HUDEP-2 (cell line): Measurements from ENCODE around the gene CDK17.
"Not testable (repeated sequence)": the region's sequence is repeated elsewhere in the genome, so short reads cannot be mapped to it uniquely, and the experiment has no call there.

Experiments used
- DNase-seq, 76 experiments: peaks; one replicate each; lab custom pipeline; 2025; ENCODE audit not compliant: unreplicated experiment in 76 of 76; lab: John Stamatoyannopoulos, UW

The CDK17 gene

DNA sequence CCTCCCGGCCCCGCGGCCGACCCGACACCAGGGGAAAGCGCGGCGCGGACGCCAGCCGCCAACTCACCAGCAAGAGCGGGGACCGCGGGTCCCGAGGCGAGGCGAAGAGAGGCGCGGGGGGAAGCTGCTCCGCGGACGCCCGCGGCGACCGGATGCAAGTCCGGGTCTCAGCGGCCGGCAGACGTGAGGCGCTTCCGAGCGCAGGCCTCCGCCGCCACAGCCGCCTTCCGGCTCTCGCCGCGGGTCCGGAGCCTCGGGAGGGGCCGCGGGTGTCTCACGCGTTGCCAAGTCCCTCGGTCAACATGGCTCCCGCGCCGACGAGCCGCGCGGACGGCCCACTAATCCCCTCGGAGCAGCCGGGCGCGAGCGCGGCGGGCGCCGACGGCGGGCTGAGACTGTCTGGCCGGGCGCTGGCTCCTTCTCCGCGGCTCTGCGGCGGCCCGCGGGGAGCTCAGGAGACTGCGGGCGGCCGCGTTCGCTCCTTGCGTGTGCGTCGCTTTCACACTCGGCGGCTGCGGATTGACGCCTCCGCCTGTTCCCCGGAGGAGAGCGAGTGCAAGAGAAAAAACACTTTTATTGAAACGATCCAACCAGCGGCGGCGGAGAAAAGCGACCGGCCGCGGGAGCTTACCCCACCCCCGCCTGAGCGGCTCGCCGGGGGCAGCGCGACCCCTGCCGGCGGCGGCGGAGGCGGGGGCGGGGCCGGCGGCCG, at the start of gene CDK17:
Gene CDK17 (minus strand): TSS at position 521 of the 712 bp plus-strand sequence. CDS start 65,603 bp downstream, outside the sequence.
- DNase-seq, result peak in 73 of 76 experiments; percentile 17 to 84 (median 65)

- no peak for DNase-seq
Measured at GRCh38 chr12:96448300-96448699, 48.1 kb upstream of the CDK17 start.

DNA sequence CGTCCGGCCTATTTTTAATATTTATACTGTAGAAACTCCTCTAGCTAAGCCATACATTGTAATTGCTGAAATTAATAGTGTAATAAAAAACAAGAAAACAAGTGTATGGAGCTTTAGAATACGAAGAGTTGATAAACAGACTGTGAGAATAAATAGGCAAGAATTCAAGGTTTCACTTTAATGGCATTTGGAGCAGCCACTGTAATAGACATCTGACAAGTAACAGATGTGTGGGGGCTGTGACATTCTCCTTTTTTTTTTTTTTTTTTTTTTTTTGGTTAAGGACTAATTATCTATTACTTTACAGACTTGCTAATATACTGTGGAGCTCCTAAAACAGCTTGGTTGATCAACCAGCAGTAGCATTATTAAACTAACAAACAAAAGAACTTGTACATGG, 47.0 kb upstream of the CDK17 start:
- DNase-seq, result no peak

- DNase-seq, result peak in 9 of 76 experiments; percentile 0 to 31 (median 4)
Measured at GRCh38 chr12:96445691-96446583, 45.7 kb upstream of the CDK17 start.

GRCh38 chr12:96444399-96444798, 44.2 kb upstream of the CDK17 start:
- DNase-seq, result no peak

DNA sequence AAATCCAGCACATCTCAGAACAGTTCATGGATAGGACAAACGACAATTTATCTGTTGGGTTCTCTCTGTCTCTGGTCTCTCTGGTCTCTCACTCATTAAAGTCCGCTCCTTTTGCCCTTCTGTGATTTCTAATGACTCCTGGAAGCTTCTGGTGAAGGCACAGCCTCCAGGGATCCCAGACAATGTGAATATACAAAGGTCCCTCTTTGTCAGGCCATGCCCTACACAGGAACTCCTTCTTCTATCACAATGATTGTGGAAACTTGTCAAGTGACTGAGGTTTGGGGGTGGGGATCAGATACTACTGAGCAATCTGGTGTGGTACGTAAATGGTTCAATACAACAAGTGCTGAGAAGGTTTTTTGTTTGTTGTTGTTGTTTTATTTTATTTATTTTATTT, 42.7 kb upstream of the CDK17 start:
- no peak for DNase-seq

- no peak for DNase-seq
Measured at GRCh38 chr12:96441816-96442215, 41.6 kb upstream of the CDK17 start.

DNA sequence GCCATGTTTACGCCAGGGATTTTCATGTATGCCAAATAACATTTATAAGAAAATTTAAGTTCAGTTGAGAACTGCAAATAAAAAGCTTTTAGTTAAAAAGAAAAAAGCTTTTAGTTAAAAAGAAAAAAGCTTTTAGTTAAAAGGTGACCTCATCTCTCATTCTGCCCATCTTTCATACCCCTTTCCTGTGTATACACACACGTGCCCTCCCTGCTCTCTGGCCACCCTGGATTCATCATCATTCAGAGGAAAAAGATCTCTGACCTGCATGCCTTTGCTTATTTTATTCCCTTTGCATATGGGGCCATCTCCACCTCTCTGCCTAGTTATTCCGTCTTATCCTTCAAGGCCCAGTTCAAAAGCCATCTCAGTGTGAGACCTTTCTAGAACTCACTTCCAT, 38.1 kb upstream of the CDK17 start:
- DNase-seq, result no peak

DNA sequence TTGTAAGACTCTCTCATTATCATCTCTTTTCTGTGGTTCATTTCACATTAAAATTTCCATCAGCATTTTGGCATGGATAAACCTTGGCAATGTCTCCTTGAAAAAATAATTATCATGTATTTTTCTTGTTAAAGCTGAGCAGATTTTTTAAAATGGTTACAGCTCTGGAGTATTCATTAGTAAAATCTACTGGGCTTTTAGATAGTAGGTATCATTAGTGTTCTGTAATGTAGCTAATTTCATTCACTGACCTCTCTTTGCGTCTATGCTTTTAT, 36.9 kb upstream of the CDK17 start:
- no peak for DNase-seq

DNA sequence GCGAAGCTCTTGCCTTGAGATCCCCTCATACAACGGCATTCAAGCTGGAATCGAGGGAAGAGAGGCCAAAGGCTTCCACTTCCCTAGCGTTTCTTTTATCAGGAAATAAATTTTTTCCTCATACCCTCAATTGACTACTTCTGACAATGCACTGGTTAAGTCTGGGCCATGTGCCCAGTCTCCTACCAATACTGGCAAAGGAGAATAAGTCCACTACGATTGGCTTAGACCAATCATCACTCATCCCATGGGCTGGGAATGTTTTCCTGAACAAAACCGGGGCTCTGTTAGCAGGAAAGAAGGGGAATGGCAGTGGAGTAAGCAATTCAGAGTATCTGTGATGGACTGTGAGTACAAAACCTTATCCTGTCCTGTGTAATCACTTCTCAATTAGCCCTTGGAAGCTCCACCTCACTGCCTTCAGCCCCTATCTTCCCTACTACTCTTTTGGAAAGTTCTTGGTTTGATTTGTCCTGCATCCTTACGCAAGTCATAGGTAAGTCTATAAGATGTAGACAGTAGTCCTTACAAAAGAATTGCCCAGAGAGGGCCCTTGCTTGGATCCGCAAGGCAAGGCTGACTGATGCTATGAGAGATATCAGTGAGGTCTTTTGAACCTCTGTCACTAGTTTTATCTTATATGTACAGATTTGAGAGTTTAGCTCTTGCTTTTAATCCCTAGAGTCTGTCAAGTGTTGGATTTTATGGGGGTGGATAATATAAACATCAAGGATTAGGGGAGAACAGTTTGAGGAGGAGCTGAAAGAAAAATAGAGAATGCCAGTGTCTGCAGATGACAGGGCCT, 36.3 kb upstream of the CDK17 start:
- DNase-seq, result no peak

DNA sequence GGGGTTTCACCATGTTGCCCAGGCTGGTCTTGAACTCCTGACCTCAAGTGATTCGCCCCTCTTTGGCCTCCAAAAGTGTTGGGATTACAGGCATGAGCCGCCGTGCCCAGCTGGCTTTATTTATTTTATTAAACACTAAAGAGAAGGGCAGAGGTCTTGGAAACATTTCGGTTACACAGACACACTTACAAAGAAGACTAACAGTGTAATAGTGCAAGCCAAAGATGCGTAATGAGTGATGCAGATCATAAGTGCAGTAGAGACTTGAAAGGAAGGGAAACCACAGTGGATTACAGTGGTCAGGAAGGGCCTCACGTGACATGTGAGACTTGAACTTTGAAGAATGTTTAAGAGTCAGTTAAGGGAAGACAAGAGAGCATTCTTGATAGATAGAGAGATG, 33.9 kb upstream of the CDK17 start:
- no peak for DNase-seq

GRCh38 chr12:96432496-96433321, 32.5 kb upstream of the CDK17 start:
- not testable (repeated sequence) for DNase-seq

DNA sequence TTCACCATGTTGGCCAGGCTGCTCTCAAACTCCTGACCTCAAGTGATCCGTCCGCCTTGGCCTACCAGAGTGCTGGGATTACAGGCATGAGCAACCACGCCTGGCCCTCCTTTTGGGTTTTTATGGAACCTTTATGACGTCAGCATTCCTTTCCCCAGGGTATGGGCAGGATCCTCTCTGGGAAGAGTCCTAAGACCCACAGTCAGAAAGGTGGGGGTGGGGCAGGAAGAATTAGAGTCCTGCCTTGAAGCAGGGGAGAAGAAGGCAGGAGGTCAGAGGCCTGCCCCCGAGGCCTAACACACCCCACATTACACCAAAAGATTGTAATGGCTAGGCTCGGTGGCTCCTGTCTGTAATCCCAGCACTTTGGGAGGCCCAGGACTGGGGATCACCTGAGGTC, 30.8 kb upstream of the CDK17 start:
- no peak for DNase-seq

DNA sequence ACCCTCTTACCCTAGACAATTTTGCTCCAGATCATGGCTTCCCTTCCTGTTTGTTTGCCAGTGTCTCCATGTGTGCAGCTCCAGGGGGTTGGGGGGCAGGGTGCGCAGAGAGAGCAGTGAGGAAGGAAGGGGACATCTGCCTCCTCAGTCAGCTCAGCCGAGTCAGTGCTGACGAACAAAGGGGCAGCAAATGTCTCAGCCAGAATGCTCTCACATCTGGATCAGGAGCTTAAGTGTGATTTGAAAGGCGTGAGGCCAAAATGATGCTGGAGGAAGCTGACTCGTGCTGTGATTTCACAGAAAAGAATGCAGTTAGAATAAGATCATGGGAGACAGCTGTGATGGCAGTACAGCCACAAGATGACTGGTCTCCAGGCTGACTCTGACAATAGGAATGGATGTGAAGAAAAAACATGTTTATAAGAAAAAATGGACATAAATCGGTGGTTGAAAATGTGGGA, 27.1 kb upstream of the CDK17 start:
- no peak for DNase-seq

DNA sequence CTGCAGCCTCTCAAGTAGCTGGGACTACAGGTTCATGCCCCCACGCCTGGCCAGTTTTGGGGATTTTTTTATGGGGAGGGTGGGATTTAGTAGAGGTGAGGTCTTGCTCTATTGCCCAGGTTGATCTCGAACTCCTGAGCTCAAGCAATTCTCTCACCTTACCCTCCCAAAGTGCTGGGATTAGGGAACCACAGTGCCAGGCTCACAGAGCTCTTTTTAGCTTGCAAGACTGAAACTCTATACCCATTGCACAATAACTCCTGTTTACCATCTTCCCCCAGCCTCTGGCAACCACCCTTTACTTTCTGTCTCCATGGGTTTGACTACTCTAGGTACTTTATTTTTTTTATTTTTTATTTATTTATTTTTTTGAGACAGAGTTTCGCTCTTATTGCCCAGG, 25.7 kb upstream of the CDK17 start:
- DNase-seq, result no peak

DNA sequence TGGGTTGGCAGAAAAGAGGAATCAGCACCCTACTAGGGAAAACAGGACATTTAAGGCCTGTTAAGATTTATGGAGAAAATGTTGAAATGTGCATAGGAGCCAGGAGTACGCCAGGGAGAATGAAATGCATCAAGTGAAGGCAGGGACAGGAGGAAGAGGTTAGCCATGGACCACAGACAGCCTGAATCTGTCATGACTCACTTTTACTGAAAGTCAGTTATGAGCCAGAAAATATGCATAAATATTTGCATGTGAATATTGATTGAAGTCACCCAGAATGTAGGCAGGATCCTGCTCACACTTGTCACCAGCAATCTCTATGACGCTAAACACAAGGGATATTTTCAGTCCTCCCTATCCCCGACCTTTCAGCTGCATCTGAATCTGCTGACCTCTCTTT, 25.1 kb upstream of the CDK17 start:
- no peak for DNase-seq

- no peak for DNase-seq
Measured at GRCh38 chr12:96424601-96425000, 24.4 kb upstream of the CDK17 start.

- DNase-seq, result no peak
Measured at GRCh38 chr12:96422192-96422591, 22.0 kb upstream of the CDK17 start.

GRCh38 chr12:96421014-96421413, 20.8 kb upstream of the CDK17 start:
- no peak for DNase-seq

DNA sequence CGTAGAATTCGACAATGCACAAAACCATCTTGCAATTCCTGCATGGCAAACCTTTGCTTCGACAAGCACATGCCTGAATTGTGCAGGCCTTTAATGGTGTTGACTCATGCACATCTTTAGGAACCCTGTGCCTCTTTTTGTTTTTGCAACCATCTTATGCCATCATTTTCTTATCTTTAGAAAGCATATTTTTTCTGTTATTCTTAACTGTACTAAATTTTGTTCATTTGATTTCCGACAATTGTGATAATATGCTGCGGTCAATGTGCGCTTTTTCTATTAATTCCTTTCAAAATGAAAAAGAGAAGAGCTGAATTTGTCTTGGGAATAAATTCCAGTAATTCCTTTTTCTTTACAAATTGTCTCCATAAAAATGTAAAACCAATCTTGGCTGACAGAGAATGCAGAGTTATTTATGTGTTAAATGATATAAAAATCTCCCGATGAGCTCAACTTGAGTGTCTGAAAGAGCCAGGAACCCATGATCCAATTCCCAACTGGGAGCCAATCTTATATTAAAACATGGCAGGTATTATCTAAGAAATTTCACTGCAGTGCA, 20.1 kb upstream of the CDK17 start:
- DNase-seq, result no peak
